Muscle of leg (tissue), 11 donors: ENCODE measurements around the gene CAMKK1. TPM values are rescaled to one million over a fixed set of nuclear protein-coding genes. Genes with fewer than 3 reads are reported as not detected.

Experiments
- DNase-seq: peaks from one replicate; pipeline ENCODE4 v3.0.0; 2013
- H3K27ac ChIP-seq: one replicate; pipeline ENCODE4 v1.5.1; 2013; ENCODE audit warnings: mild to moderate bottlenecking, low read length, control low read depth
- H3K27me3 ChIP-seq: one replicate; pipeline ENCODE4 v1.6.1; 2013; ENCODE audit warnings: low read length; ENCODE audit not compliant: control insufficient read depth, insufficient read depth
- H3K36me3 ChIP-seq: one replicate; pipeline ENCODE4 v1.6.1; 2013; ENCODE audit warnings: low read length; ENCODE audit not compliant: control insufficient read depth, insufficient read depth
- H3K4me1 ChIP-seq: one replicate; pipeline ENCODE4 v1.6.1; 2013; ENCODE audit warnings: low read length; ENCODE audit not compliant: control insufficient read depth, insufficient read depth
- H3K4me3 ChIP-seq: one replicate; pipeline ENCODE4 v1.5.1; 2013; ENCODE audit warnings: low read length, control low read depth
- H3K9me3 ChIP-seq: replicated peaks from 2 replicates; pipeline ENCODE4 v1.6.1; 2013; ENCODE audit warnings: low read depth, low read length; ENCODE audit not compliant: control insufficient read depth
- WGBS: methylation state at CpG from one replicate; pipeline ENCODE4 v1.1.5; 2013; ENCODE audit warnings: missing lambda C conversion rate; ENCODE audit not compliant: insufficient coverage; 5-methylcytosine and 5-hydroxymethylcytosine counted together
- polyA plus RNA-seq, 8 donors: library from polyadenylated mRNA; unstranded; fragments of 120-200 nt; gene quantifications; one replicate each; pipeline versions ENCODE4 v1.2.1 to v1.2.3, GENCODE V29; 2013; ENCODE audit warnings: inconsistent platforms in 1 of 8, low replicate concordance in 1 of 8; ENCODE audit not compliant: insufficient read length in 8 of 8, insufficient read depth in 1 of 8
- total RNA-seq: library from RNA; stranded (reverse); fragments of 120-200 nt; gene quantifications from one replicate; pipeline ENCODE4 v1.2.4, GENCODE V29; 2013

The CAMKK1 gene
- total and polyA plus RNA-seq, 9 donors, result 5.9 to 9.5 (median 7.6) TPM

DNA sequence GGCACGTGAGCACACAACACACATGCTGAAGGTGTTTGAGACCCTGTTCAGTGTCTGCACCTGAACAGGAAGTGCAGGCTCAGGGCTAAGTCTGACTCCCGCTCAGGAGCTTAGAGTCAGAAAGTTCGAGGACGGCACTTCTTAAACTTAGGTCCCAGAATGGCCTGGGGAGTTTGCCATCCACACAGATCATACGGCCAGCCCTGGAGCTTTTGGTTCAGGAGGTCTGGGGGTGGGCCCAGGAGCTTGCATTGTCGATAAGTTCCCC lies 4.0 kb upstream of the CAMKK1 start:
- Histone ChIP-seq H3K27ac (no peak overlapping the region), H3K9me3 (no peaks in the 10 kb centered on the region), H3K27me3 (no peaks in the 10 kb centered on the region), H3K4me1 (peaks cover 43% of the 10 kb centered on the region), H3K4me3 (no peak overlapping the region), H3K36me3 (no peaks in the 10 kb centered on the region)
- 62% methylated on average over 6 of the region's 6 CpGs for WGBS
- DNase-seq, result no peak

DNA sequence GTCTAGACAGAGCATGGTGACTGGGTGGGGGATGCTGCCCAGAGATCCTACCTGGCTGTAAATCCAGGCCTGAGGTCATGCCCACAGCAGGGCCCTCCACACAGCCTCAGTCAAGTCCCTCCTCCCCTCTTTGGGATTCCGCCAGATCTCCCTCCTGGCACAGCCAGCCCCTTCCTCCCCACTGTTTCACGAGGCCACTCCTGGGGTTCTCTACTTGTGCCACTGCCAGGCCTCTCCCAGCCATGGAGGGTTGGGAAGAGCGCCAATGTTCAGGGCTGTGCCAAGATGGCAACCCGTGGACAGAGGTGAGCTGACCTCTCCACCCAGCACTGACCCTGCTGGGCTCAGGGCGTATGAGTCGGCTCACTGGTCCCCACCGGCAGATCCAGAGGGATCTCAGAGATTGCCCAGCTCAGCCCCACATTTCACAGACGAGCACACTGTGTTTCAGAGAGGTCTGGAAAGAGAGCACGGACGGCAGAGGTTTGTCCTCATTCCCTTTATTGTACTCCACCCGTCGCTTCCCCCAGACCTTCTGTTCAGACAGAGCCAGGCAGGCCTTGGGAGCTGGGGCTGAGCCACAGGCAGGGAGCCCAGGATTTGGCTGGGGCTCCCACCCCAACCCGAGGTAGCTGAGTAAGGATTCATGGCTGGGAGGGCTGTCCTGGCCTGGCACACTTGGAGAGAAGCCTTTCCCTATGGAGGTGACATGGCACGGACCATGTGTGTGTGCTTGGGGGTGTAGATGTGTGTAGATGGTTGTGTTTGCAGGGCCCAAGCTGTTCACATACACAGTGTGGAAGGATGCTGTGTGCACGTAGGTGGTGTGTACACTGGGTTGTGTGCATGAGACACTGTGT lies 3.5 kb upstream of the CAMKK1 start:
- Histone ChIP-seq H3K9me3 (no peaks in the 10 kb centered on the region), H3K4me1 (peaks cover 45% of the 10 kb centered on the region), H3K27me3 (no peaks in the 10 kb centered on the region), H3K27ac (peak overlapping the region; percentile 35), H3K4me3 (no peak overlapping the region), H3K36me3 (no peaks in the 10 kb centered on the region)
- 66% methylated on average over 9 of the region's 15 CpGs for WGBS
- no peak for DNase-seq

DNA sequence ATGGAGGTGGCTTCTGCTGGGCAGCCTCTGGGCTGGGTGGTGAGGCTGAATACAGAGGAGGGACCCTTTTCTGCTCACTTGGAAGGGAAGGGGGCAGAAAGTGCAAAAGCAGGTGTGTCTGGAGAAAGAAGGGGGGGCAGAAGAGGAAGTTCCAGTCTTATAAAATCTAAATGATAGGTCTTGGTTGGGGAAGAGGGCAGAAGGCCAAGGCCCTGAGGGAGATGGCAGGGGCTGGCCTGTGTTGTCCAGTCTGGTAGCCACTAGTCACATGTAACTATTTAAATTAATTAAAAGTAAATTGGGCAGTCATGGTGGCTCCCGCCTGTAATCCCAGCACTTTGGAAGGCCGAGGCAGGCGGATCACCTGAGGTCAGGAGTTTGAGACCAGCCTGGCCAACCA lies 2.5 kb upstream of the CAMKK1 start:
- Histone ChIP-seq H3K4me1 (peaks cover 55% of the 10 kb centered on the region), H3K9me3 (no peaks in the 10 kb centered on the region), H3K36me3 (no peaks in the 10 kb centered on the region), H3K27ac (peak overlapping the region; percentile 74), H3K4me3 (no peak overlapping the region), H3K27me3 (no peaks in the 10 kb centered on the region)
- no peak for DNase-seq
- no CpG with 5 or more reads among the region's 3 CpGs for WGBS

DNA sequence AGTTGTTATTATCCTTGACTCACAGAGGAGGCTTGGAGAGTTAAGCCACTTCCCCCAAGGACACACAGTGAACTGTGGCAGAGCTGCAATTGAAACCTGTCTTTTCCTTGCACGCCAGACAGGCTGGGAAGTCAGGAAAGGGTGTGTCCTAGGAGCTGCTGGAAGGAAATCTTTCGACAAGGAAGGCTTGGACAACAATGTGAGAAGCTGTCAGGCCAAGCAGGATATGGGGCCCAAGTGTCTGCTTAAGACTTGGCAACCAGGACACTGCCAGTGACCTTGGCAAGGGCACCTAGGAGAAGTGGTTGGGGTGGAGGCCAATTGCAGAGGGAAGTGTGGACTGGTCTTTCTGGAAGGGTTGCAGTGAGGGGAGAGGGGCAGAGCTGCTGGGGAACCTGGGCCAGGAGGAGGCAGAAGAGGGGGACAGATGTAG lies 2.1 kb upstream of the CAMKK1 start:
- DNase-seq, result peak; percentile 69
- Histone ChIP-seq H3K4me3 (no peak overlapping the region), H3K27me3 (no peaks in the 10 kb centered on the region), H3K4me1 (peaks cover 59% of the 10 kb centered on the region), H3K36me3 (no peaks in the 10 kb centered on the region), H3K9me3 (no peaks in the 10 kb centered on the region), H3K27ac (peak overlapping the region; percentile 74)
- 20% methylated on average over 2 of the region's 2 CpGs for WGBS

DNA sequence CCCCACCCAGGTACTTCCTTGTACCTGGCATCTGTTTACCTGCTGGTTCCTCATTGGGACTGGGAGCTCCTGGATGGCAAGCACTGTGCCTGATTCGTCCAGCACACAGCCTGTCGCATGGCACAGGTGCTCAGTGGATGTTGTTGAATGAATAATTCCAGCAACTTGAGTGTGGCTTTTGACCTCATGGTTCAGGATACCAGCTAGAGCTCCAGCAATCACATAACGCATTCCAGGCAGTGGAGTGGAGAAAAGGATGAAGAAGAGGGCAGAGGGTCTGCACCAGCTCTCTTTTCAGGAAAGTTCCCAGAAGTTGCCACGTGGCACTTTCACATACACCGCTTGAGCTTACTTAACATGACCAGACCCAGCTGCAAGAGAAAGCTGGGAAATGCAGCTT lies 1.3 kb upstream of the CAMKK1 start:
- DNase-seq, result no peak
- H3K36me3 ChIP-seq, result no peaks in the 10 kb centered on the region
- no peak overlapping the region for H3K4me3 ChIP-seq
- H3K27me3 ChIP-seq, result no peaks in the 10 kb centered on the region
- H3K4me1 ChIP-seq, result peaks cover 66% of the 10 kb centered on the region
- H3K27ac ChIP-seq, result peak overlapping the region; percentile 74
- 100% methylated on average over 1 of the region's 5 CpGs for WGBS
- no peaks in the 10 kb centered on the region for H3K9me3 ChIP-seq

DNA sequence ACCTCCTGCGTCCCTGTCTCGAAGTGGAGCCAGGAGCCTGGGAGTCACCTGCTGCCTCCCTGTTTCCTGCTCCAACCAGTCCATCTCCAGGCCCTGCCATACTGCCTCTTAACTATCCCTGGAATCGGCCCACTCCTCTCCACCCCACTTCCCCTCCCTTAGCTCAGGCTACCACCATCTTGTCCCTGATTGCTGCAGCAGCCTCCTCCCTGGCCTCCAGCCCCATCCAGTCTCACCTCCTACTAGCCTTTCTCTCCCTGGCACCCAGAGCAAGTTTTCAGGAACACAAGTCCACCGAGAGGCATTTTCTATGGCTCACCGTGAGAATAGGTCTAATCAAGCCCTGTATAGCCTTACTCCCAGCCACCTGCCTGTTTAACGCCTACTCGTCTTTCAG lies 865 bp upstream of the CAMKK1 start:
- Histone ChIP-seq H3K9me3 (no peaks in the 10 kb centered on the region), H3K36me3 (no peaks in the 10 kb centered on the region), H3K4me1 (peaks cover 71% of the 10 kb centered on the region), H3K27me3 (no peaks in the 10 kb centered on the region), H3K4me3 (peak overlapping the region; percentile 58), H3K27ac (peak overlapping the region; percentile 74)
- 64% methylated on average over 7 of the region's 7 CpGs for whole genome bisulfite sequencing
- DNase-seq, result no peak

DNA sequence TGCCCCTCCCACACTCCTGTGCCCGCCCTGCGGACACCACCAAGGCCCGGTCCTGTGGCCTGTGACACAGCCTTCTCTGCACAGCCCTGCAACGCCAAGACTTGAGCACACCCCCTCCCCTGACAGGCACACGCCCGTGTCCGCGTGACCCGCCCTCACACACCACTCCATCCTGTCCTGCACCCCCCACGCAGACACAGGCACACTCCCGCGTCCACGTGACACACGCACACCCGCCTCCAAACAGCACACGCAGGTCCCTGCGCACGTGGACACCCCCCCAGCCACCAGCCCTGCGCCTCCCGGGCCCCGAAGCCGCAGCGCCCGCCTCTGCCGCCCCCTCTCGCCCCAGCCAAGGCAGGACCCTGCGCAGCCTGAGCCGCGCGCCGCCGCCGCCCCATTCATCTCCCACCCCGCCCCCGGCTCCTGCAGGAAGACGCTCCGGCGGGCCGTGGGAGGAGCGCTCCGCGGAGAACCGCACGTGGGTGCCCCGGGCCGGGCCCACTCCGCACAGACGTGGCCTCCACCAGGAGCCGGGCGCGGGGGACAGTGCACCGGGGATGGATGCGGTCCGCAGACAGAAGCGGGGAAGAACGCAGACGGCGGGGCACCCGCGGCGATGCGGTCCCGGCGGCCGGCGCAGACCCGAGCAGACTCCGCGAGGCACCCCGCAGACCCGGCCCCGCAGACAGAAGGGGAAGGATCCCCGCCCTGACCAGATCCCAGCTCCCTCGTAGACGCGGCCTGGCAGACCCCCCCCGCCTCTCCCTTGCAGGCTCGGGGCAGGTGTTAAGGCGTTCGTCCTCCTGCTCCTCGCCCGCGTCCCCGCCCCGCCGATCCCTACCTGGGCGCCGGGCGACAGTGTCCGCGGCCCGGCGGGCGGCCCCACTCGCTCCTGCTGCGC lies 506 bp downstream of the CAMKK1 start:
- peak overlapping the region; percentile 20 for H3K27ac ChIP-seq
- no peaks in the 10 kb centered on the region for H3K27me3 ChIP-seq
- peak; percentile 84 for DNase-seq
- no peaks in the 10 kb centered on the region for H3K36me3 ChIP-seq
- H3K4me3 ChIP-seq, result peak overlapping the region; percentile 53
- peaks cover 85% of the 10 kb centered on the region for H3K4me1 ChIP-seq
- WGBS, result under 1% methylated on average over 93 of the region's 96 CpGs
- no peaks in the 10 kb centered on the region for H3K9me3 ChIP-seq

DNA sequence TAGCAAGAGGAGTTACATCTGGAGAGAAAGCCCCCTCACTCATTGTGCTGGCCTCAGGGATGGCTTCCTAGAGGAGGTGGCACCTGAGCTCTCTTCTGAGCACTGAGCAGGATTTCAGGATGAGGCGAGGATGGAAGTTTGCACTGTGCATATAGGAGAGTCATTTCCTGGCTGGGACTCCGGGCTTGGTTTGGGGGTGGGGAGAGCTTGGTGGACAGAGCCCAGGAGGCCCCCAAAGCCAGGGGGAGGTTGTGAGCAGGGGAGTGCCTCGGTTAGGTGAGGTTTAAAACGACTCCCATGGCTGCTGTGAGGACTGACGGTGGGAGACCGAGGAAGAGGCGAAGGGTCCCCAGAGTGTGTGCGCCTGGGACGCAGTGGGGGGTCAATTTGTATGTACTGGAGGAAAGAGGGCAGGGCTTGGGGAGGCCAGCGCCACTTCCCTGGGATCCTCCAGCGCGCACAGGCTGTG lies 1.2 kb downstream of the CAMKK1 start:
- Histone ChIP-seq H3K27me3 (no peaks in the 10 kb centered on the region), H3K4me1 (peaks cover 90% of the 10 kb centered on the region), H3K36me3 (no peaks in the 10 kb centered on the region), H3K27ac (peak overlapping the region; percentile 20), H3K4me3 (peak overlapping the region; percentile 53), H3K9me3 (no peaks in the 10 kb centered on the region)
- WGBS, result 23% methylated on average over 10 of the region's 12 CpGs
- no peak for DNase-seq

DNA sequence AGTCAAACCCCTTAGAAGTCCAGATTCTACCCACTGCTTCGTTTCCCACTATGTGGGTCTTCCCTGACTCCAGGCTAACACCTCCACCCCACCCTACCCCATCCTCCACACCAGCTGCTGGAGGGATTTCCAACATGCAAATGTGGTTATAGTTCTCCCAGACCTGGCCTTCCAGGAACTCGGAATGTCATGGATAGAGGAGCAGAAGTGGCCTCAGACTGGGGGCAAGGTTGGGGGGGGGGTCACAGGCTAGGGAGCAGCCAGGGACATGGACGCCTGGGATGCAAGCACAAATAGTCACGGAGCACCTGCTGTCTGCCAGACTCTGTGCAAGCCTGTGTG lies 2.0 kb downstream of the CAMKK1 start:
- 43% methylated on average over 2 of the region's 4 CpGs for WGBS
- no peak for DNase-seq
- no peaks in the 10 kb centered on the region for H3K27me3 ChIP-seq
- H3K4me3 ChIP-seq, result no peak overlapping the region
- H3K27ac ChIP-seq, result no peak overlapping the region
- H3K36me3 ChIP-seq, result no peaks in the 10 kb centered on the region
- peaks cover 87% of the 10 kb centered on the region for H3K4me1 ChIP-seq
- no peaks in the 10 kb centered on the region for H3K9me3 ChIP-seq

DNA sequence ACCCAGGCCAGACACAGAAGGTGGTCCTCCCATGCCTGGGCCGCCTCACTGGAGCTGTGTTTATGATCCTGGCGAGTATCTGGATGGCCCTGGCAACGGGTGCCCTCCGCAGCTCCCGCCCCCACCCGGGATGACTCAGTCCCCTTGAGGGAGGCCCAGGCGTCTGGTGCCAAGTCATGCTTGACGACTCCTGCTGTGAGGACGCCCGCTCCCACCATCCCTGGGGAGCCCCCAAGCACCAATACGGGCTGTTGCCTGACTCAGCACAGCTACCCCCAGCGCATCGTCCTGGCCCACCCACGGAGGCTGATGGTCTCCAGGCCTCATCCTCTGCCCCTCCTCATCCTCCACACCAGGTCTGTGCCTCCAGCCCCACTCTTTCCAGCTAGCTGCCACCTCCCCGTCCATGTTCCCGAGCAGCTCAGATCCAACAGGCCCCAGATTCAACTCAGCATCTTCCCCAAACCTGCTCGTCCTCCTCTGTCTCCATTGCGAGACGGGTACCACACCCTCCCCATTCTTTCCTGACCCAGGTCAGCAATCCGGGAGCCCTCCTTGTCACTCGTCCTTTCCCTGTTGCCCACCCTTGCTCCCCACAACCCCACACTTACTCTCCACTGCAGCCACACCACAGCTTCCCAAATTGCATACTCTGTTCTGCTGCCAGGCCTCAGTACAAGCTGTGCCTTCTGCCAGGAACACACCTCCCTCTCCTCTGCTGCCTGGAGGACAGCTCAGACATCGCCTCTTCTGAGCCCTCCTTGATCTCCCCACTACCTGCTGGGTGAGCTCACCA lies 2.6 kb downstream of the CAMKK1 start:
- WGBS, result 33% methylated on average over 19 of the region's 22 CpGs
- no peaks in the 10 kb centered on the region for H3K9me3 ChIP-seq
- peaks cover 89% of the 10 kb centered on the region for H3K4me1 ChIP-seq
- no peak overlapping the region for H3K4me3 ChIP-seq
- DNase-seq, result peak; percentile 63
- no peaks in the 10 kb centered on the region for H3K27me3 ChIP-seq
- H3K27ac ChIP-seq, result peak overlapping the region; percentile 42
- H3K36me3 ChIP-seq, result peaks cover 3% of the 10 kb centered on the region
